Neural cell (in vitro differentiated cells): ENCODE measurements around the gene NFIA. TPM values are rescaled to one million over a fixed set of nuclear protein-coding genes. Genes with fewer than 3 reads are reported as not detected.

Source experiments
- H2AFZ ChIP-seq: fragments of 200-600, 300-800 bp; sonication (generic), shearing (Covaris generic); 2 replicates; pipeline ENCODE4 v1.6.0; 2014; ENCODE audit warnings: low read depth, mild to moderate bottlenecking, antibody characterized with exemption, low read length, moderate library complexity
- H3F3A ChIP-seq: fragments of 200-600 bp; shearing (Covaris generic); 2 replicates; pipeline ENCODE4 v1.6.1; 2016; ENCODE audit warnings: mild to moderate bottlenecking, moderate library complexity, mixed read lengths, antibody characterized with exemption, low read length; ENCODE audit not compliant: insufficient read depth, poor library complexity, severe bottlenecking
- H3K27ac ChIP-seq: fragments of 200-600, 300-800 bp; sonication (generic), shearing (Covaris generic); 2 replicates; pipeline ENCODE4 v1.5.1; 2014; ENCODE audit warnings: mild to moderate bottlenecking, low read length, moderate library complexity
- H3K27me3 ChIP-seq: fragments of 300-800, 200-600 bp; sonication (generic), shearing (Covaris generic); 2 replicates; pipeline ENCODE4 v1.6.0; 2014; ENCODE audit warnings: mild to moderate bottlenecking, low read depth, low read length, moderate library complexity; ENCODE audit not compliant: insufficient read depth
- H3K36me3 ChIP-seq: fragments of 300-800, 200-600 bp; sonication (generic), shearing (Covaris generic); 2 replicates; pipeline ENCODE4 v1.5.1; 2014; ENCODE audit warnings: mild to moderate bottlenecking, antibody characterized with exemption, low read length, moderate library complexity; ENCODE audit not compliant: insufficient read depth
- H3K4me2 ChIP-seq: fragments of 300-800, 200-600 bp; sonication (generic), shearing (Covaris generic); 2 replicates; pipeline ENCODE4 v1.6.0; 2014; ENCODE audit warnings: mild to moderate bottlenecking, low read length
- H3K4me3 ChIP-seq: fragments of 300-800, 200-600 bp; sonication (generic), shearing (Covaris generic); 2 replicates; pipeline ENCODE4 v1.5.1; 2014; ENCODE audit warnings: mild to moderate bottlenecking, low read length, moderate library complexity
- H3K79me2 ChIP-seq: fragments of 200-600 bp; shearing (Covaris generic); replicated peaks from 2 replicates; pipeline ENCODE4 v1.6.0; 2014; ENCODE audit warnings: mild to moderate bottlenecking, low read length, moderate library complexity; ENCODE audit not compliant: insufficient read depth
- H3K9ac ChIP-seq: fragments of 300-800, 200-600 bp; sonication (generic), shearing (Covaris generic); 2 replicates; pipeline ENCODE4 v1.6.1; 2016; ENCODE audit warnings: mild to moderate bottlenecking, low read length, mixed read lengths
- H3K9me2 ChIP-seq: fragments of 200-600 bp; shearing (Covaris generic); 2 replicates; pipeline ENCODE4 v1.6.1; 2016; ENCODE audit warnings: mild to moderate bottlenecking, low read length, mixed read lengths; ENCODE audit not compliant: insufficient read depth
- H3K9me3 ChIP-seq: fragments of 200-600, 300-800 bp; sonication (generic), shearing (Covaris generic); 2 replicates; pipeline ENCODE4 v1.6.1; 2016; ENCODE audit warnings: mild to moderate bottlenecking, mixed run types, low read length, moderate library complexity, mixed read lengths
- H4K20me1 ChIP-seq: fragments of 200-600 bp; shearing (Covaris generic); 2 replicates; pipeline ENCODE4 v1.6.1; 2016; ENCODE audit warnings: mild to moderate bottlenecking, mixed run types; ENCODE audit not compliant: insufficient read depth
- CTCF ChIP-seq: fragments of 450-650 bp; IDR thresholded peaks from 2 replicates; pipeline ENCODE4 v1.5.1; 2014; ENCODE audit warnings: antibody characterized with exemption, mild to moderate bottlenecking, moderate library complexity; ENCODE audit not compliant: poor library complexity, severe bottlenecking
- EP300 ChIP-seq: fragments of 450-650 bp; conservative IDR thresholded peaks from 2 replicates; pipeline ENCODE4 v1.6.1; 2014; ENCODE audit warnings: antibody characterized with exemption, mild to moderate bottlenecking, moderate library complexity; ENCODE audit not compliant: poor library complexity, severe bottlenecking
- EZH2 ChIP-seq: fragments of 200-600, 300-800 bp; shearing (Covaris generic), sonication (generic); IDR thresholded peaks from 2 replicates; pipeline ENCODE4 v1.6.1; 2014; ENCODE audit warnings: antibody characterized with exemption, low read length, borderline replicate concordance, mild to moderate bottlenecking; ENCODE audit not compliant: insufficient read depth, poor library complexity, severe bottlenecking
- MXI1 ChIP-seq: fragments of 450-650 bp; conservative IDR thresholded peaks from 2 replicates; pipeline ENCODE4 v1.6.1; 2014; ENCODE audit warnings: antibody characterized with exemption, mild to moderate bottlenecking; ENCODE audit not compliant: poor library complexity, severe bottlenecking
- POLR2AphosphoS5 ChIP-seq: IDR thresholded peaks from 2 replicates; pipeline ENCODE4 v1.6.1; 2012
- RAD21 ChIP-seq: fragments of 450-650 bp; conservative IDR thresholded peaks from 2 replicates; pipeline ENCODE4 v1.6.1; 2014; ENCODE audit warnings: antibody characterized with exemption, mild to moderate bottlenecking, moderate library complexity
- REST ChIP-seq: IDR thresholded peaks from 2 replicates; pipeline ENCODE4 v1.6.1; 2012; ENCODE audit warnings: borderline replicate concordance
- SMC3 ChIP-seq: fragments of 450-650 bp; conservative IDR thresholded peaks from 2 replicates; pipeline ENCODE4 v1.6.1; 2014; ENCODE audit warnings: antibody characterized with exemption, mild to moderate bottlenecking, moderate library complexity; ENCODE audit not compliant: poor library complexity
- TAF1 ChIP-seq: IDR thresholded peaks from 2 replicates; pipeline ENCODE4 v1.6.1; 2012; ENCODE audit warnings: low read depth
- polyA plus RNA-seq: library from polyadenylated mRNA; depleted of rRNA; stranded (reverse); fragments of >200 nt; gene quantifications from 2 replicates; pipeline ENCODE4 v1.2.3, GENCODE V29; 2014

The NFIA gene
- polyA plus RNA-seq, 1 donor from 2014 or later: 0.47 TPM

GRCh38 chr1:61245696-61246400 lies 163.5 kb downstream of the NFIA start:
- H3F3A ChIP-seq: no peaks in the 10 kb centered on the region
- H3K4me3 ChIP-seq: no peak overlapping the region
- H3K27me3 ChIP-seq: no peaks in the 10 kb centered on the region
- H3K27ac ChIP-seq: no peak overlapping the region
- no peaks in the 10 kb centered on the region for H3K36me3 ChIP-seq
- H3K4me2 ChIP-seq: no peak overlapping the region
- no peaks in the 10 kb centered on the region for H4K20me1 ChIP-seq
- H3K9ac ChIP-seq: no peak overlapping the region
- no peak for TF ChIP-seq SMC3
- TF ChIP-seq EZH2: no peak
- no peak for TF ChIP-seq REST
- TF ChIP-seq TAF1: no peak
- TF ChIP-seq RAD21: no peak
- no peak for TF ChIP-seq EP300
- TF ChIP-seq CTCF: no peak
- TF ChIP-seq MXI1: no peak
- TF ChIP-seq POLR2AphosphoS5: no peak
- no peaks in the 10 kb centered on the region for H3K79me2 ChIP-seq
- H3K9me2 ChIP-seq: no peaks in the 10 kb centered on the region
- no peaks in the 10 kb centered on the region for H3K9me3 ChIP-seq
- no peak overlapping the region for H2AFZ ChIP-seq

GRCh38 chr1:61247051-61247825 lies 164.9 kb downstream of the NFIA start:
- Histone ChIP-seq H3K27me3 (no peaks in the 10 kb centered on the region), H3K9me3 (no peaks in the 10 kb centered on the region), H3K9me2 (no peaks in the 10 kb centered on the region), H3K4me3 (no peak overlapping the region), H4K20me1 (no peaks in the 10 kb centered on the region), H3K9ac (no peak overlapping the region), H3K4me2 (no peak overlapping the region), H3K36me3 (no peaks in the 10 kb centered on the region), H2AFZ (no peak overlapping the region), H3F3A (no peaks in the 10 kb centered on the region), H3K79me2 (no peaks in the 10 kb centered on the region), H3K27ac (no peak overlapping the region)
- no peak for TF ChIP-seq EP300
- TF ChIP-seq TAF1: no peak
- TF ChIP-seq REST: no peak
- no peak for TF ChIP-seq SMC3
- no peak for TF ChIP-seq RAD21
- no peak for TF ChIP-seq EZH2
- no peak for TF ChIP-seq CTCF
- TF ChIP-seq POLR2AphosphoS5: no peak
- TF ChIP-seq MXI1: no peak
